Liver (tissue), 9 donors: Measurements from ENCODE around the gene F11. TPM values are rescaled to one million over a fixed set of nuclear protein-coding genes. Genes with fewer than 3 reads are reported as not detected.
A peak's percentile ranks its signal among the peaks of the same experiment; 100 is the strongest.
"Not testable (repeated sequence)": the region's sequence is repeated elsewhere in the genome, so short reads cannot be mapped to it uniquely, and the experiment has no call there.

ENCODE experiments used
- DNase-seq: peaks from one replicate; pipeline ENCODE4 v3.0.0-alpha.2; 2017; ENCODE audit warnings: low spot score
- H3K27ac ChIP-seq, 2 donors: one replicate each; pipeline ENCODE4 v1.7.0; 2013; ENCODE audit warnings: inconsistent platforms in 2 of 2, low read length in 2 of 2, control low read depth in 1 of 2, low read depth in 1 of 2, mild to moderate bottlenecking in 1 of 2
- H3K27me3 ChIP-seq, 4 donors: one replicate each; pipeline versions ENCODE4 v1.6.1 to v1.7.0; 2013; ENCODE audit warnings: low read length in 3 of 4, inconsistent platforms in 1 of 4, mild to moderate bottlenecking in 1 of 4, moderate library complexity in 1 of 4; ENCODE audit not compliant: control insufficient read depth in 4 of 4, insufficient read depth in 4 of 4
- H3K36me3 ChIP-seq, 4 donors: one replicate each; pipeline versions ENCODE4 v1.6.1 to v1.7.0; 2013; ENCODE audit warnings: low read length in 3 of 4, mild to moderate bottlenecking in 3 of 4, low read depth in 1 of 4, moderate library complexity in 1 of 4; ENCODE audit not compliant: control insufficient read depth in 4 of 4, insufficient read depth in 3 of 4
- H3K4me1 ChIP-seq, 4 donors: one replicate each; pipeline versions ENCODE4 v1.6.1 to v1.7.0; 2013; ENCODE audit warnings: low read length in 3 of 4, mild to moderate bottlenecking in 3 of 4, moderate library complexity in 1 of 4; ENCODE audit not compliant: control insufficient read depth in 4 of 4, insufficient read depth in 4 of 4
- H3K4me3 ChIP-seq, 3 donors: one replicate each; pipeline versions ENCODE4 v1.6.1 to v1.7.0; 2013; ENCODE audit warnings: low read length in 3 of 3, control low read depth in 1 of 3, low read depth in 1 of 3, mild to moderate bottlenecking in 1 of 3
- H3K9ac ChIP-seq, 2 donors: one replicate each; pipeline ENCODE4 v1.7.0; 2013; ENCODE audit warnings: low read length in 2 of 2, mild to moderate bottlenecking in 2 of 2, moderate library complexity in 2 of 2, control low read depth in 1 of 2, low read depth in 1 of 2
- H3K9me3 ChIP-seq, 4 donors: one replicate each; pipeline versions ENCODE4 v1.6.1 to v1.7.0; 2013; ENCODE audit warnings: low read length in 3 of 4; ENCODE audit not compliant: control insufficient read depth in 4 of 4
- ATF3 ChIP-seq: IDR thresholded peaks from 2 replicates; pipeline ENCODE4 v1.6.1; 2016; ENCODE audit warnings: antibody characterized with exemption
- EGR1 ChIP-seq, 2 donors: IDR thresholded peaks; 2 replicates each; pipeline ENCODE4 v1.6.1; 2016 to 2018; ENCODE audit warnings: antibody characterized with exemption in 2 of 2, low read depth in 2 of 2
- FOXA1 ChIP-seq: IDR thresholded peaks from 2 replicates; pipeline ENCODE4 v1.6.1; 2016; ENCODE audit warnings: antibody characterized with exemption
- GABPA ChIP-seq, 2 donors: IDR thresholded peaks in 1 of 2; conservative IDR thresholded peaks in 1 of 2; 2 replicates each; pipeline ENCODE4 v1.6.1; 2016; ENCODE audit warnings: antibody characterized with exemption in 2 of 2, mild to moderate bottlenecking in 1 of 2, moderate library complexity in 1 of 2
- HNF4A ChIP-seq, 2 donors: conservative IDR thresholded peaks; 2 replicates each; pipeline ENCODE4 v1.6.1; 2016; ENCODE audit warnings: antibody characterized with exemption in 2 of 2, mild to moderate bottlenecking in 2 of 2
- HNF4G ChIP-seq: IDR thresholded peaks from 2 replicates; pipeline ENCODE4 v1.6.1; 2016; ENCODE audit warnings: antibody characterized with exemption
- JUND ChIP-seq, 2 donors: IDR thresholded peaks; 2 replicates each; pipeline ENCODE4 v1.6.1; 2016; ENCODE audit warnings: antibody characterized with exemption in 2 of 2
- MAX ChIP-seq: IDR thresholded peaks from 2 replicates; pipeline ENCODE4 v1.6.1; 2016; ENCODE audit warnings: antibody characterized with exemption
- NR2F2 ChIP-seq: IDR thresholded peaks from 2 replicates; pipeline ENCODE4 v1.6.1; 2016; ENCODE audit warnings: antibody characterized with exemption
- RAD21 ChIP-seq, 2 donors: IDR thresholded peaks; 2 replicates each; pipeline ENCODE4 v1.6.1; 2016; ENCODE audit warnings: antibody characterized with exemption in 2 of 2, mild to moderate bottlenecking in 2 of 2
- REST ChIP-seq: IDR thresholded peaks from 2 replicates; pipeline ENCODE4 v1.6.1; 2016; ENCODE audit warnings: antibody characterized with exemption, mild to moderate bottlenecking
- RXRA ChIP-seq, 2 donors: IDR thresholded peaks; 2 replicates each; pipeline ENCODE4 v1.6.1; 2017 to 2018; ENCODE audit warnings: antibody characterized with exemption in 2 of 2, mild to moderate bottlenecking in 1 of 2
- SP1 ChIP-seq: IDR thresholded peaks from 2 replicates; pipeline ENCODE4 v1.6.1; 2018; ENCODE audit warnings: antibody characterized with exemption, mild to moderate bottlenecking
- TAF1 ChIP-seq: conservative IDR thresholded peaks from 2 replicates; pipeline ENCODE4 v1.6.1; 2016; ENCODE audit warnings: antibody characterized with exemption, mild to moderate bottlenecking
- YY1 ChIP-seq: IDR thresholded peaks from 2 replicates; pipeline ENCODE4 v1.6.1; 2016; ENCODE audit warnings: antibody characterized with exemption, mild to moderate bottlenecking
- ZBTB33 ChIP-seq: IDR thresholded peaks from 2 replicates; pipeline ENCODE4 v1.6.1; 2016; ENCODE audit warnings: antibody characterized with exemption
- WGBS: extraction: QIAGEN DNeasy Blood & Tissue Kit; methylation state at CpG from one replicate; pipeline ENCODE4 v1.1.7; 2013; 5-methylcytosine and 5-hydroxymethylcytosine counted together
- polyA plus RNA-seq, 2 donors: library from polyadenylated mRNA; stranded (reverse) in 1 of 2; unstranded in 1 of 2; fragments of 200-250 nt in 1 of 2; fragments of >200 nt in 1 of 2; fragmentation: Nextera tagmentation in 1 of 2; extraction: Ambion mirVana in 1 of 2; gene quantifications; one replicate each; pipeline versions ENCODE4 v1.2.1 to v1.2.3, GENCODE V29; 2013 to 2015
- total RNA-seq, 2 donors: library from RNA; depleted of rRNA; stranded (reverse); fragments of >200 nt; gene quantifications; one replicate each; pipeline ENCODE4 v1.2.3, GENCODE V29; 2014
- donor health status: healthy.
- donor health status: healthy.
- donor health status: healthy.
- donor health status: healthy.
- donor health status: healthy.

F11 gene
- total and polyA plus RNA-seq, 4 donors = 54.6 to 207 (median 115) TPM

GRCh38 chr4:186264660-186265059, 1.3 kb upstream of the F11 start:
- Histone ChIP-seq H3K4me3 (no peak overlapping the region), H3K27ac (peak overlapping the region; percentile 62 to 91), H3K36me3 (peaks cover 0 to 4% (median 1%) of the 10 kb centered on the region in 4 donors), H3K9me3 (no peaks in the 10 kb centered on the region), H3K4me1 (peaks cover 8 to 41% (median 25%) of the 10 kb centered on the region in 4 donors), H3K27me3 (no peaks in the 10 kb centered on the region), H3K9ac (no peak overlapping the region)
- 96% methylated on average over 7 of the region's 7 CpGs for WGBS
- TF ChIP-seq ATF3 = no peak
- TF ChIP-seq HNF4G = no peak
- TF ChIP-seq NR2F2 = no peak
- no peak for TF ChIP-seq MAX
- TF ChIP-seq HNF4A (conservative IDR thresholded peaks at IDR 0.05) = no peak
- TF ChIP-seq RXRA (IDR thresholded peaks at IDR 0.05) = no peak
- TF ChIP-seq GABPA (IDR thresholded peaks at IDR 0.05 in 1 of 2, conservative IDR thresholded peaks at IDR 0.05 in 1 of 2) = no peak
- TF ChIP-seq SP1 = no peak
- TF ChIP-seq YY1 = no peak
- TF ChIP-seq REST = no peak
- TF ChIP-seq FOXA1 = no peak
- DNase-seq = no peak

GRCh38 chr4:186265250-186265649, 739 bp upstream of the F11 start:
- not testable (repeated sequence) for H3K4me3 ChIP-seq, H3K27me3 ChIP-seq, H3K9ac ChIP-seq, DNase-seq, H3K36me3 ChIP-seq, H3K9me3 ChIP-seq
- WGBS = 96% methylated on average over 11 of the region's 11 CpGs
- peaks cover 8 to 37% (median 23%) of the 10 kb centered on the region in 4 donors for H3K4me1 ChIP-seq
- H3K27ac ChIP-seq = peak overlapping the region; percentile 62 to 91

- Histone ChIP-seq H3K9ac (peak overlapping the region; percentile 72 to 82), H3K4me3 (peak overlapping the region; percentile 47 to 80 (median 66)), H3K27ac (peak overlapping the region; percentile 56 to 91), H3K27me3 (no peaks in the 10 kb centered on the region), H3K36me3 (peaks cover 0 to 8% (median 1%) of the 10 kb centered on the region in 4 donors), H3K4me1 (peaks cover 6 to 31% (median 16%) of the 10 kb centered on the region in 4 donors), H3K9me3 (no peaks in the 10 kb centered on the region)
- WGBS = 10% methylated on average over 8 of the region's 8 CpGs
- DNase-seq = peak; percentile 50
- no peak for TF ChIP-seq FOXA1
- TF ChIP-seq TAF1 = peak; percentile 93
- TF ChIP-seq HNF4G = no peak
- TF ChIP-seq EGR1 (IDR thresholded peaks at IDR 0.05; ENCODE audit: low read depth in 2 of 2) = no peak
- TF ChIP-seq RAD21 (IDR thresholded peaks at IDR 0.05) = peak in 1 of 2 donors; percentile 36
- TF ChIP-seq SP1 = no peak
- no peak for TF ChIP-seq HNF4A (conservative IDR thresholded peaks at IDR 0.05)
- no peak for TF ChIP-seq MAX
- peak; percentile 76 for TF ChIP-seq REST
- TF ChIP-seq YY1 = peak; percentile 41
- TF ChIP-seq RXRA (IDR thresholded peaks at IDR 0.05) = peak; percentile 10 to 21
- TF ChIP-seq JUND (IDR thresholded peaks at IDR 0.05) = no peak
- peak; percentile 17 for TF ChIP-seq ATF3
- TF ChIP-seq ZBTB33 = no peak
Observed at GRCh38 chr4:186266729-186267456, 904 bp downstream of the F11 start.
